Ovary (tissue), 9 donors: ENCODE results near the gene DGKD. TPM values are rescaled to one million over a fixed set of nuclear protein-coding genes. Genes with fewer than 3 reads are reported as not detected.

Experiments
- DNase-seq, 5 donors: peaks; one replicate each; pipeline ENCODE4 v3.0.0-alpha.2; 2019 to 2020
- H3K27ac ChIP-seq, 2 donors: fragments of 200-600 bp; one replicate each; pipeline versions ENCODE4 v1.5.1 to v1.8.0; 2019 to 2022
- H3K27me3 ChIP-seq: fragments of 200-600 bp; one replicate; pipeline ENCODE4 v1.8.0; 2022
- H3K36me3 ChIP-seq: fragments of 200-600 bp; sonication (generic); one replicate; pipeline ENCODE4 v1.5.1; 2019
- H3K4me1 ChIP-seq: one replicate; pipeline ENCODE4 v1.8.1; 2013; ENCODE audit warnings: mild to moderate bottlenecking, moderate library complexity; ENCODE audit not compliant: insufficient read depth
- H3K4me3 ChIP-seq: fragments of 200-600 bp; sonication (generic); one replicate; pipeline ENCODE4 v1.5.1; 2017
- H3K9me3 ChIP-seq, 2 donors: fragments of 200-600 bp in 1 of 2; sonication (generic) in 1 of 2; one replicate each; pipeline versions ENCODE4 v1.5.1 to v1.8.1; 2013 to 2019; ENCODE audit warnings: mild to moderate bottlenecking in 1 of 2, moderate library complexity in 1 of 2
- EP300 ChIP-seq: sonication (generic); formaldehyde crosslinking; IDR thresholded peaks from one replicate; pipeline ENCODE4 v1.6.1; 2017; ENCODE audit warnings: antibody characterized with exemption
- POLR2A ChIP-seq: fragments of 450-650 bp; IDR thresholded peaks from one replicate; pipeline ENCODE4 v1.6.1; 2017; ENCODE audit warnings: antibody characterized with exemption, mild to moderate bottlenecking, moderate library complexity
- WGBS, 3 donors: extraction: QIAGEN DNeasy Blood & Tissue Kit in 1 of 3; methylation state at CpG; one replicate each; pipeline versions ENCODE4 v1.1.5 to v1.1.7; 2013 to 2017; 5-methylcytosine and 5-hydroxymethylcytosine counted together
- intact Hi-C, 4 donors: fragments of 100-400 bp; cut with DNase I; formaldehyde crosslinking; loops; one replicate each; pipeline versions ENCODE4 v1.11.0 to v1.15.1; 2022 to 2023
- polyA plus RNA-seq, 2 donors: library from polyadenylated mRNA; stranded (reverse); fragments of 200-250 nt in 1 of 2; fragments of 350-450 nt in 1 of 2; fragmentation: Illumina TruSeq in 1 of 2; extraction: RNeasy Lipid Tissue Mini Kit (QIAGEN cat#74804) in 1 of 2; gene quantifications; one replicate each; pipeline ENCODE4 v1.2.3, GENCODE V29; 2013 to 2014
- total RNA-seq, 7 donors: library from RNA; depleted of rRNA in 2 of 7; stranded (reverse); fragments of >200 nt in 2 of 7; fragmentation: NEBNext Ultra II Directional in 3 of 7; extraction: Animal tissue kit (Norgen Biotek cat#: 25700) in 3 of 7; gene quantifications; one replicate each; pipeline versions ENCODE4 v1.1.0 to v1.2.4, GENCODE V29; 2016 to 2023
- TF ChIP-seq, protein P1 (sequence below), 3 donors: fragments of 450-650 bp in 2 of 3; fragments of 200-600 bp in 1 of 3; IDR thresholded peaks; one replicate each; pipeline versions ENCODE4 v1.5.1 to v1.8.0; 2016 to 2022; ENCODE audit warnings: antibody characterized with exemption in 3 of 3, mild to moderate bottlenecking in 1 of 3
- donor health status: DM: no; HTN: no; CAD: no; lungs with moderate emphysema.
- donor health status: DM: no; HTN: no; CAD: no.
- donor health status: Bipolar disorder and iron deficiency.
- donor health status: DM: yes; HTN: yes; CAD: no.
- donor health status: DM: no; HTN: no; CAD: no.
- donor health status: DM: yes; HTN: yes; CAD: no.

DGKD gene
- total and polyA plus RNA-seq, 9 donors = 9.4 to 81.8 (median 36.3) TPM

DNA sequence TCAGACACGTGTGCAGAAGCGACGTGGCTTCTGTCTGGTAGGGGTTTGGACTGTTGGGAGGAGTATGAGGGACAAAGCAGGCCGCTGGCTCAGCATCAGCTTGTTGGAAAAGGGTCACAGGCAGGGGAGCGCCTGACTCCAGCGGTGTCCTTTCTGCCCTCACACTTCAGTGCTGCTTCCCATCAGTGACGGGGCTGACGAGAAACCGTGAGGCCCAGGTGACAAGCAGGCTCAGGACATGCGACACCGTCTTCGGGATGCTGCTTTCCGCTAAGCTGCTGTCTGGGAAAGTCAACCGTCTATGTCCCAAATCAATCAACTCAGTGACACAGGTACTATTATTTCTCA lies 121.7 kb downstream of the DGKD start:
- TF ChIP-seq POLR2A = no peak
- Histone ChIP-seq H3K27ac (no peak overlapping the region), H3K27me3 (no peaks in the 10 kb centered on the region), H3K4me1 (no peaks in the 10 kb centered on the region), H3K9me3 (no peaks in the 10 kb centered on the region), H3K36me3 (no peaks in the 10 kb centered on the region), H3K4me3 (no peak overlapping the region)
- 92 to 96% (median 92%) methylated on average over 14 of the region's 14 CpGs for WGBS, 3 donors
- intact Hi-C loops = no loop called here
- DNase-seq = no peak

DNA sequence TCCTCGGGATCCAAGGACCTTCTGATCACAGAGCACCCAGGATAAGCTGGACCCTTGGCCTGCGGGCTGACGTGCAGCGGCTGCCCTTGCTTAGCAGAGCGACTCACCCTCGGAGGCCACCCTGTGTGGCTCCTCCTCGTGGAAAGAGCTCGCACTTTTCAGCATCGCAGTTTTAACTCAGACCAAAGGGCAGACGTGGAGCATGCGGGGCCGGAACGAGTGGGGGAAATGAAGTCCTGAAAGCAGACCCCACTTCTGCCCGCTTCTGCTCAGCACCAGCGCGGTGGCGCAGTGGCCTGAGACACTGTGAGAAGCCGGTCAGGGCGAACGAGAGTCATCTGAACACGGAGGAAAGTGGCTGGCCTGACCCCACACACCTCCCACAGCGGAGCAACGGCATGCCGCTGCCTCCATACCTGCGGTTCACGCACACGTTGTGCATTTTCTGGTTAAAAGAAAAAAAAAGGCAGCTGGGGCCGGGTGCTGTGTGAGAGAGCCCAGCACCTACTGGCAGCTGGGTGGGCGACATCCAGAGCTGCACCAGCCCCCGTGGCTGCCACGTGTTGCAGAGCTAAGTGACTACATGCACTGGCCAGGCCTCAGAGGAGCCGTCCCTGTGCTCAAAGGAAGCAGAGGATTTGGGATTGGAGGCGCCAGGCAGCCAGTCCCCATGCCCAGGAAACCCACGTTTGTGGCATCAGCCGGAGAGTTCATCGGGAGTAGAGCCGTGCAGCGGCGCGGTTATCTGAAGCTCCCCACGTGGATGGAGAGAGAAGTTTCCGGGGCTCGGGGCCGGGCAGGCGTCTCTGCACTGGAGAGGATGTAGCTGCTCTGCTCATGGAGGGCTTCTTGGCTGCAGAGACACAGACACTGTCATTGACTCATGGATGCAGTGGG lies 122.6 kb downstream of the DGKD start:
- Histone ChIP-seq H3K4me1 (no peaks in the 10 kb centered on the region), H3K9me3 (no peaks in the 10 kb centered on the region), H3K27me3 (no peaks in the 10 kb centered on the region), H3K36me3 (no peaks in the 10 kb centered on the region), H3K27ac (no peak overlapping the region), H3K4me3 (no peak overlapping the region)
- intact Hi-C loops = no loop called here
- WGBS, 3 donors = 92 to 93% (median 92%) methylated on average over 45 of the region's 45 CpGs
- DNase-seq = no peak
- TF ChIP-seq EP300 (no peak), POLR2A (no peak)
- TF ChIP-seq, protein P1, sequence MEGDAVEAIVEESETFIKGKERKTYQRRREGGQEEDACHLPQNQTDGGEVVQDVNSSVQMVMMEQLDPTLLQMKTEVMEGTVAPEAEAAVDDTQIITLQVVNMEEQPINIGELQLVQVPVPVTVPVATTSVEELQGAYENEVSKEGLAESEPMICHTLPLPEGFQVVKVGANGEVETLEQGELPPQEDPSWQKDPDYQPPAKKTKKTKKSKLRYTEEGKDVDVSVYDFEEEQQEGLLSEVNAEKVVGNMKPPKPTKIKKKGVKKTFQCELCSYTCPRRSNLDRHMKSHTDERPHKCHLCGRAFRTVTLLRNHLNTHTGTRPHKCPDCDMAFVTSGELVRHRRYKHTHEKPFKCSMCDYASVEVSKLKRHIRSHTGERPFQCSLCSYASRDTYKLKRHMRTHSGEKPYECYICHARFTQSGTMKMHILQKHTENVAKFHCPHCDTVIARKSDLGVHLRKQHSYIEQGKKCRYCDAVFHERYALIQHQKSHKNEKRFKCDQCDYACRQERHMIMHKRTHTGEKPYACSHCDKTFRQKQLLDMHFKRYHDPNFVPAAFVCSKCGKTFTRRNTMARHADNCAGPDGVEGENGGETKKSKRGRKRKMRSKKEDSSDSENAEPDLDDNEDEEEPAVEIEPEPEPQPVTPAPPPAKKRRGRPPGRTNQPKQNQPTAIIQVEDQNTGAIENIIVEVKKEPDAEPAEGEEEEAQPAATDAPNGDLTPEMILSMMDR (IDR thresholded peaks at IDR 0.05) = no peak

DNA sequence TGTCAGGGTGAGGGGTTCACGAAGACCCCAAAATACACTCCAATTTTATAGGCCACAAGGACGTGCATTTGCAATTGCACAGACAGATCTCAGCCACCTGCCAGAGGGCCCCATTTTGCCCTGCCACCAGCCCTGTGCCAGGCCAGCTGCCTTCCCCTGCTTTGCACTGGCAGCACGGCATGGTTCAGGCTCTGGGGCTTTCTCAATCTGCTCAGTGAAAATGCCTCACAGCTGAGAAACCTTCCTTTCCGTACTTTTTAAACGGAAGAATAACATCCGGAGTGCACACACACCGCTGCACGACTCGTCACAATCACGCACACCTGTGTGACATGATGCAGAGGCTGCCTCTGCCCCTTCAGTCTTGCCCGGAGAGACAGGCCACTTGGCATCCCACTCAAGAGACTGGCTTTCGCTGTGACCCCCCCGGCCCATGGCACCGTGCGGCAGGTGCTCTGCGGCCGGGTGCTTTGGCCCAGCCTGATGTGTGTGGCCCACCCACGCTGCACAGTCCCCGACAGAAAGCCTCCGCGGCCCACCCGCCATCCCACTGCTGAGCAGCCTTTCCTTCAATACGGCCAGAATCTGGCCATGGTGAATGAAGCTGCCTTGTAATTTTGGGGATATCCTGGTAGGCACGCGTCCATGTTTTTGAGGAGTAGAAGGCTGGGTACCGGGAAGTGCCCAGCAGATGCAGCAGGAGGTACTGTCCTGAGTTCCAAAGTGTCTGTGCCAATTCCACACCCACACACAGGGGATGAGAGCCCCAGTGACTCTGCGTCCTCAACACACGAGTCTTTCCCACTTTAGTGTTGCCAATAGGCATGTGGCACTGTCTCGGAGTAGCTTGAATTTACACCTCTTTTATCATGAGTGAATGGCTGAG lies 123.5 kb downstream of the DGKD start:
- 92 to 97% (median 92%) methylated on average over 29 of the region's 29 CpGs for WGBS, 3 donors
- H3K4me1 ChIP-seq = no peaks in the 10 kb centered on the region
- no peak overlapping the region for H3K4me3 ChIP-seq
- H3K27ac ChIP-seq = no peak overlapping the region
- no peaks in the 10 kb centered on the region for H3K9me3 ChIP-seq
- DNase-seq = no peak
- no peak for TF ChIP-seq POLR2A
- TF ChIP-seq, protein P1 (IDR thresholded peaks at IDR 0.05) = no peak
- TF ChIP-seq EP300 = no peak
- H3K36me3 ChIP-seq = no peaks in the 10 kb centered on the region
- no peaks in the 10 kb centered on the region for H3K27me3 ChIP-seq
- intact Hi-C loops = no loop called here

DNA sequence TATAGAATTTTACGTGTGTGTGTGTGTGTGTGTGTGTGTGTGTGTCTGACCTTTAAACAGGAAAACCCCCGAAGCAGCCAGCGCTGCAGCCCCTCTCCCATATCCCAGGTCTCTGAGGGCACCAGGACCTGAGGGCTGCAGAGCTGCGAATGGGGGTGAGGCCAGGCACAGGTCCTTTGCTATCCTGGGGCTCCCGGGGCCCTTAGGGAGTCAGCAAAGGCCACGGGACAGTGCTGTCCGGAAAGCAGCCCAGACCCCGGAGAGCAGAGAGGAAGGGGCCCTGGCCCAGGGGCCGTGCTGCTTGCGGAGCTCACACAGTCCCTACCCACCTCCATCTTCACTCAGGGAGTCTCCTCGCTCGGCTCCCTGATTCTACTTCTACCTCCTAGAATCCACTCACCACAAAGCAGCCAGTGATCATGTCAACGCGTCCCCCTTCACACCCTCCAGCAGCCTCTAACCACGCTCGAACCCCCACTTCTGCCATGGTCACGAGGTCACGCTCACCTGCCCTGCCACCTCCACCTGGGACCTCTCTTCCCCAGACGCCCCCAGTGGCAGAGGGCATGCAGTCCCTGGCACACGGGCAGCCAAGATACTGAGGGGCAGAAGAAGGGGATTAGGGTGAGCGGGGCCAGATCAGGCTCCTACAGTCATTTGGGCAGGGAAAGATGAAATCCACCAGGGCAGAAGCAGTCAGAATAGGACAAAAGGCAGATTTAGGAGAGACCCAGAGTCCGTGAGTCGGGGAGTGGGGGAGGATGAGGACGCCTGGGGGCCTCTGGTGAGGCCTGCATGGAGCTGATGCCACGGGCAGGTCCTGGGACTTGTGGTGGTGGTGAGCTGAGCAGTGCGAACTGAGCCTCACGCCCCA lies 125.6 kb downstream of the DGKD start:
- TF ChIP-seq EP300 (no peak), POLR2A (no peak)
- TF ChIP-seq, protein P1 (IDR thresholded peaks at IDR 0.05) = no peak
- Histone ChIP-seq H3K4me1 (no peaks in the 10 kb centered on the region), H3K9me3 (no peaks in the 10 kb centered on the region), H3K36me3 (no peaks in the 10 kb centered on the region), H3K27me3 (no peaks in the 10 kb centered on the region), H3K4me3 (no peak overlapping the region), H3K27ac (no peak overlapping the region)
- 88 to 90% (median 89%) methylated on average over 27 of the region's 27 CpGs for WGBS, 3 donors
- DNase-seq = no peak
- intact Hi-C loops = no loop called here
